SU-DHL-6 (cell line): ENCODE results near the gene VPS26B.

Experiments used
- H2AFZ ChIP-seq: fragments of 200-600 bp; sonication (generic); 2 replicates; pipeline ENCODE4 v1.6.1; 2014; ENCODE audit warnings: low read depth, mild to moderate bottlenecking, moderate library complexity, mixed read lengths, antibody characterized with exemption, low read length; ENCODE audit not compliant: severe bottlenecking
- H3F3A ChIP-seq: fragments of 200-600 bp; shearing (Covaris generic); 2 replicates; pipeline ENCODE4 v1.6.0; 2016; ENCODE audit warnings: antibody characterized with exemption, mild to moderate bottlenecking; ENCODE audit not compliant: insufficient read depth
- H3K27ac ChIP-seq: fragments of 200-600 bp; sonication (generic); 2 replicates; pipeline ENCODE4 v1.5.1; 2016; ENCODE audit warnings: low read depth, mild to moderate bottlenecking, low read length, moderate library complexity, mixed read lengths
- H3K27me3 ChIP-seq: fragments of 200-600 bp; sonication (generic), shearing (Covaris generic); 2 replicates; pipeline ENCODE4 v1.6.0; 2014; ENCODE audit warnings: mild to moderate bottlenecking, low read length
- H3K36me3 ChIP-seq: fragments of 200-600 bp; sonication (generic); 2 replicates; pipeline ENCODE4 v1.6.1; 2014; ENCODE audit warnings: mild to moderate bottlenecking, low read length, mixed read lengths
- H3K4me2 ChIP-seq: fragments of 300-600, 200-600 bp; shearing (Covaris generic), sonication (generic); 2 replicates; pipeline ENCODE4 v1.6.0; 2014; ENCODE audit warnings: low read length, low read depth, mild to moderate bottlenecking; ENCODE audit not compliant: poor library complexity, severe bottlenecking
- H3K4me3 ChIP-seq: fragments of 200-600 bp; sonication (generic); 2 replicates; pipeline ENCODE4 v1.5.1; 2014; ENCODE audit warnings: antibody characterized with exemption, low read length, mild to moderate bottlenecking, mixed read lengths; ENCODE audit not compliant: insufficient read depth, poor library complexity, severe bottlenecking
- H3K79me2 ChIP-seq: fragments of 200-600 bp; sonication (generic); 2 replicates; pipeline ENCODE4 v1.6.1; 2014; ENCODE audit warnings: mild to moderate bottlenecking, low read length, moderate library complexity; ENCODE audit not compliant: insufficient read depth
- H3K9ac ChIP-seq: fragments of 200-600 bp; sonication (generic); 2 replicates; pipeline ENCODE4 v1.7.0; 2014; ENCODE audit warnings: mild to moderate bottlenecking, low read length
- H3K9me2 ChIP-seq: fragments of 200-600 bp; sonication (generic); replicated peaks from 2 replicates; pipeline ENCODE4 v1.6.1; 2014; ENCODE audit warnings: low read length; ENCODE audit not compliant: insufficient read depth
- H3K9me3 ChIP-seq: fragments of 200-600 bp; sonication (generic); 2 replicates; pipeline ENCODE4 v1.6.1; 2014; ENCODE audit warnings: low read length, mixed read lengths; ENCODE audit not compliant: insufficient read depth
- H4K20me1 ChIP-seq: fragments of 200-600 bp; sonication (generic); 2 replicates; pipeline ENCODE4 v1.6.1; 2014; ENCODE audit warnings: low read depth, mild to moderate bottlenecking, antibody characterized with exemption, low read length, moderate library complexity, mixed read lengths
- EZH2phosphoT487 ChIP-seq: fragments of 200-600 bp; sonication (generic), shearing (Covaris generic); conservative IDR thresholded peaks from 2 replicates; pipeline ENCODE4 v1.6.1; 2018; ENCODE audit warnings: mild to moderate bottlenecking, antibody characterized with exemption, low read length, moderate library complexity, mixed read lengths
- TF ChIP-seq, protein P1 (sequence below): fragments of 200-600 bp; sonication (generic); IDR thresholded peaks from one replicate; pipeline ENCODE4 v1.5.1; 2017; ENCODE audit warnings: antibody characterized with exemption, mild to moderate bottlenecking, low read length, moderate library complexity; ENCODE audit not compliant: insufficient read depth, poor library complexity, severe bottlenecking

The VPS26B gene

DNA sequence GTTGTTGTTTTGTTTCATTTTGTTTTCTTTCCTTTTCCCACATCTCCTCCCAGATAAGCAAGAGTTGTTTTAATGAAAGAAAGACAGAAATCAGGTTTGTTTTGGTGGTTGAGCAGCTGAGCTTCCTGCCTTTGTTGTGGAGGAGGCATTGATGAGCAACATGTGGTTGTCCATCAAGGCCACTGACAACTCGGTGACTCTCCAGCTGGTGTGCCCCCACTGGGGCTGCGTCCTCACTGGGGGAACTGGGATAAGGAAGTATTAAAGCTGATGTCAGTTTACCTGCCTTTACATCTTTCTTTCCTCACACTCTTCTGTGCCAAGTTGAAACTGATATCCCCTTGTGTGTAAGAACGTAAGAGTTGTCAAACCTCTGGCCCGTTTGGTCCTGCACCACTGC, 5.9 kb downstream of the VPS26B start:
- Histone ChIP-seq H3K27me3 (no peaks in the 10 kb centered on the region), H3K36me3 (no peaks in the 10 kb centered on the region), H3K4me2 (no peak overlapping the region), H3K27ac (no peak overlapping the region), H3K79me2 (no peaks in the 10 kb centered on the region), H3F3A (no peaks in the 10 kb centered on the region), H3K9me3 (no peaks in the 10 kb centered on the region), H3K4me3 (no peak overlapping the region), H3K9me2 (no peaks in the 10 kb centered on the region), H4K20me1 (no peaks in the 10 kb centered on the region), H2AFZ (no peak overlapping the region), H3K9ac (no peak overlapping the region)
- TF ChIP-seq, protein P1, sequence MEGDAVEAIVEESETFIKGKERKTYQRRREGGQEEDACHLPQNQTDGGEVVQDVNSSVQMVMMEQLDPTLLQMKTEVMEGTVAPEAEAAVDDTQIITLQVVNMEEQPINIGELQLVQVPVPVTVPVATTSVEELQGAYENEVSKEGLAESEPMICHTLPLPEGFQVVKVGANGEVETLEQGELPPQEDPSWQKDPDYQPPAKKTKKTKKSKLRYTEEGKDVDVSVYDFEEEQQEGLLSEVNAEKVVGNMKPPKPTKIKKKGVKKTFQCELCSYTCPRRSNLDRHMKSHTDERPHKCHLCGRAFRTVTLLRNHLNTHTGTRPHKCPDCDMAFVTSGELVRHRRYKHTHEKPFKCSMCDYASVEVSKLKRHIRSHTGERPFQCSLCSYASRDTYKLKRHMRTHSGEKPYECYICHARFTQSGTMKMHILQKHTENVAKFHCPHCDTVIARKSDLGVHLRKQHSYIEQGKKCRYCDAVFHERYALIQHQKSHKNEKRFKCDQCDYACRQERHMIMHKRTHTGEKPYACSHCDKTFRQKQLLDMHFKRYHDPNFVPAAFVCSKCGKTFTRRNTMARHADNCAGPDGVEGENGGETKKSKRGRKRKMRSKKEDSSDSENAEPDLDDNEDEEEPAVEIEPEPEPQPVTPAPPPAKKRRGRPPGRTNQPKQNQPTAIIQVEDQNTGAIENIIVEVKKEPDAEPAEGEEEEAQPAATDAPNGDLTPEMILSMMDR, result no peak
- TF ChIP-seq EZH2phosphoT487, result no peak

DNA sequence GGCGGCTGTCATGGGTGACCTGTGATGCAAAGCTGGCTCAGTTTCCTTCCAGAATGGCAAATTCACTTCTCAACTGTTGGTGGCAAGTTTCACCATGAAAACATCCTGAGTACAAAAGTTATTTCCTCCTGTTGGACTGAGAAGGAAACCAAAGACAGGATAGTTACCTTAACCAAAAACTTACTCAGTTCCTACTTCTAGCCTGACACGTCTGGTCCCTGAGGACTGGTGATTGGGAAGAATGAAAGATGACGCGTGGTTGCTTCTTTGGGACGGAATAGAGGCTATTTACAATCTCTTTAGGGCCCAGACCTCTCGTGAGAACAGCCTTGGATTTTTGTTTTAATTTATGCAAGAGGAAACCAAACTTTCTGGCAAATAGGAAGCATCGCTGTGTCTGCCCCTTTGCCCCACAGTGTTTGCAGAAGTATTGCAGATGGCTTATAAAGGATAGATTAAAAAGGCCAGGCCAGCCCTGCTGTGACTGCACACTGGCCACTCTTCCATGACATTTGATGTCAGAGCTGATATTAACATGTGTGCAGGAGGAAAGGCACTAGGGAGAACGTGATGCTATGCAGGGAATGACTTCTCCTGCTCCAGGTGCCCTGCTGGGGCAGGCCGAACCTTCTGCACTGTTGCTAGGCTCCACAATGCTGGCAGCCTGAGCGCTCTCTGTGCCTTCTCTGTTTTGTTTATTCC, 7.6 kb downstream of the VPS26B start:
- TF ChIP-seq, protein P1, result no peak
- no peak for TF ChIP-seq EZH2phosphoT487

GRCh38 chr11:134233729-134234179, 9.3 kb downstream of the VPS26B start:
- Histone ChIP-seq H3K4me3 (no peak overlapping the region), H3K9me3 (no peaks in the 10 kb centered on the region), H2AFZ (no peak overlapping the region), H3K4me2 (no peak overlapping the region), H3K79me2 (no peaks in the 10 kb centered on the region), H3K36me3 (no peaks in the 10 kb centered on the region), H3K9me2 (no peaks in the 10 kb centered on the region), H3K27me3 (no peaks in the 10 kb centered on the region), H3K9ac (no peak overlapping the region), H3K27ac (no peak overlapping the region), H3F3A (no peaks in the 10 kb centered on the region), H4K20me1 (no peaks in the 10 kb centered on the region)
- TF ChIP-seq, protein P1, result no peak
- TF ChIP-seq EZH2phosphoT487, result no peak

More for the DNA sequence above, 7.6 kb downstream of the VPS26B start:
- Histone ChIP-seq H3K9me2 (no peaks in the 10 kb centered on the region), H3K9me3 (no peaks in the 10 kb centered on the region), H3K4me3 (no peak overlapping the region), H4K20me1 (no peaks in the 10 kb centered on the region), H3K79me2 (no peaks in the 10 kb centered on the region), H3K4me2 (no peak overlapping the region), H3F3A (no peaks in the 10 kb centered on the region), H3K36me3 (no peaks in the 10 kb centered on the region), H3K27me3 (no peaks in the 10 kb centered on the region), H3K27ac (no peak overlapping the region), H3K9ac (no peak overlapping the region), H2AFZ (no peak overlapping the region)
